GM18498 (cell line): ENCODE data around the gene C10orf105.

Experiments
- ATAC-seq: cut with Tn5 transposase; IDR thresholded peaks from one replicate; pipeline ENCODE4 v1.9.1; 2021; ENCODE audit warnings: mild to moderate bottlenecking, moderate library complexity; ENCODE audit not compliant: unreplicated experiment

The C10orf105 gene

GRCh38 chr10:71739358-71739900 lies 19.9 kb upstream of the C10orf105 start:
- no peak for ATAC-seq

- no peak for ATAC-seq
Measured at GRCh38 chr10:71737834-71738197, 18.2 kb upstream of the C10orf105 start.

GRCh38 chr10:71737001-71737833 lies 17.6 kb upstream of the C10orf105 start:
- ATAC-seq, result no peak

- no peak for ATAC-seq
Measured at GRCh38 chr10:71736570-71736952, 17.0 kb upstream of the C10orf105 start.

- ATAC-seq, result no peak
Measured at GRCh38 chr10:71735709-71736569, 16.4 kb upstream of the C10orf105 start.

GRCh38 chr10:71734797-71735196 lies 15.2 kb upstream of the C10orf105 start:
- no peak for ATAC-seq

GRCh38 chr10:71731791-71732190 lies 12.2 kb upstream of the C10orf105 start:
- ATAC-seq, result no peak

- ATAC-seq, result no peak
Measured at GRCh38 chr10:71729161-71729636, 9.6 kb upstream of the C10orf105 start.

GRCh38 chr10:71727738-71728737 lies 8.5 kb upstream of the C10orf105 start:
- ATAC-seq, result peak; percentile 60

- peak; percentile 45 for ATAC-seq
Measured at GRCh38 chr10:71727105-71727737, 7.6 kb upstream of the C10orf105 start.

- no peak for ATAC-seq
Measured at GRCh38 chr10:71726580-71727104, 7.1 kb upstream of the C10orf105 start.

- ATAC-seq, result no peak
Measured at GRCh38 chr10:71725998-71726579, 6.5 kb upstream of the C10orf105 start.

- no peak for ATAC-seq
Measured at GRCh38 chr10:71725249-71725648, 5.7 kb upstream of the C10orf105 start.

GRCh38 chr10:71724539-71724938 lies 5.0 kb upstream of the C10orf105 start:
- ATAC-seq, result no peak

GRCh38 chr10:71723311-71723710 lies 3.7 kb upstream of the C10orf105 start:
- ATAC-seq, result no peak

- ATAC-seq, result no peak
Measured at GRCh38 chr10:71722849-71723248, 3.3 kb upstream of the C10orf105 start.

GRCh38 chr10:71721313-71721712 lies 1.7 kb upstream of the C10orf105 start:
- ATAC-seq, result no peak

GRCh38 chr10:71720288-71720687 lies 710 bp upstream of the C10orf105 start:
- ATAC-seq, result no peak

- no peak for ATAC-seq
Measured at GRCh38 chr10:71719042-71719441, 536 bp downstream of the C10orf105 start.
